Mononuclear cell (primary cell): ENCODE measurements around the gene LPP. TPM values are rescaled to one million over a fixed set of nuclear protein-coding genes. Genes with fewer than 3 reads are reported as not detected.

Experiments
- H3K27me3 ChIP-seq: 2 replicates; pipeline ENCODE4 v1.6.0; 2011; ENCODE audit warnings: low read length, control low read depth; ENCODE audit not compliant: insufficient read depth
- H3K4me1 ChIP-seq: 2 replicates; pipeline ENCODE4 v1.5.1; 2011; ENCODE audit warnings: mild to moderate bottlenecking, low read length, control low read depth; ENCODE audit not compliant: insufficient read depth
- H3K4me3 ChIP-seq: 2 replicates; pipeline ENCODE4 v1.5.1; 2011; ENCODE audit warnings: mild to moderate bottlenecking, low read length, moderate library complexity
- H3K9me3 ChIP-seq: 2 replicates; pipeline ENCODE4 v1.5.1; 2011; ENCODE audit warnings: low read depth, mild to moderate bottlenecking, control low read depth, low read length
- total RNA-seq: library from RNA; depleted of rRNA; stranded (reverse); fragments of >200 nt; gene quantifications from one replicate; pipeline ENCODE4 v1.2.3, GENCODE V29; 2012

Gene LPP
- total RNA-seq, 1 donor, result 32.5 TPM

- Histone ChIP-seq H3K4me1 (peaks cover 23% of the 10 kb centered on the region), H3K27me3 (no peaks in the 10 kb centered on the region), H3K9me3 (no peaks in the 10 kb centered on the region), H3K4me3 (no peak overlapping the region)
These were observed 777.6 kb downstream of the LPP start for GRCh38 chr3:188931531-188931930.

DNA sequence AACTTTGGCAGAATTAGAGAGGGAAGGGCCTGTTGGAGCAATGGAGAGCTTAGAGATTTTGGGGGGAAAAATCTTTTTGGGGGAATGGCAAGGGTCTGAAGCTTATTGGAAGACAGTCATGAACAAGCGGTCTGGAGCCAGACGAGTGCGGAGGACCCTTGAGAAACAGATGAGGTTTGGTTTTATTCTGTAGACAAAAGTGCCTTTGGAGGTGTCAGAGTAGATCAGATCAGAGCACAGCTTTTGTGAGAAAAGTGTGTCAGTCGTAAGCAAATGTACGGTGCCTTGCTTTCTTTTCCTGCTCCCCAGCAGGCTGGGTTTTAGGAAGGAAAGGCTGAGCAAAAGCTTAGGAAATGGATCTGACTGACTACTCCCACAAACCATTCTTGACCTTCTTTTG, 781.0 kb downstream of the LPP start:
- no peaks in the 10 kb centered on the region for H3K27me3 ChIP-seq
- peaks cover 36% of the 10 kb centered on the region for H3K4me1 ChIP-seq
- no peak overlapping the region for H3K4me3 ChIP-seq
- H3K9me3 ChIP-seq, result no peaks in the 10 kb centered on the region

- H3K4me1 ChIP-seq, result peaks cover 53% of the 10 kb centered on the region
- H3K27me3 ChIP-seq, result no peaks in the 10 kb centered on the region
- no peak overlapping the region for H3K4me3 ChIP-seq
- no peaks in the 10 kb centered on the region for H3K9me3 ChIP-seq
These were observed 782.7 kb downstream of the LPP start for GRCh38 chr3:188936597-188937107.

DNA sequence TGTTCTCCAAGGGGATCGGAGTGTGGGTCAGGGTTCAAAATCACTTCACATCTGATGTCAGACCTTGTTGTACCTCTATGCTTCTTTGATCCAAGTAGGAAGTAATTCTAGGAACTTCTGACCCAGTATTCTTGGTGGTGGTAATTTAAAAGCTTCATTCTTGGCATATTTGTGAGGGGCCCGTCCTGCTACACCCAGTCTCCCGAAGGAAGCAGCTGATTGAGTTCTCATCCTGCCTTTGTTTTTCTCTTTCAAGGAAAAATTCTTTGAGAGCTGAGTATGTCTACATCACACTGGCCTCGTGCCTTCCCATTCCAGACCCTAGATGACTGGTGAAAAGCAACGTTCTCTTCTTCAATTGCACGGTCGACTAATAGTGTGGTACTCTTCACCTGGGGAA, 783.4 kb downstream of the LPP start:
- Histone ChIP-seq H3K9me3 (no peaks in the 10 kb centered on the region), H3K27me3 (no peaks in the 10 kb centered on the region), H3K4me1 (peaks cover 60% of the 10 kb centered on the region), H3K4me3 (no peak overlapping the region)

DNA sequence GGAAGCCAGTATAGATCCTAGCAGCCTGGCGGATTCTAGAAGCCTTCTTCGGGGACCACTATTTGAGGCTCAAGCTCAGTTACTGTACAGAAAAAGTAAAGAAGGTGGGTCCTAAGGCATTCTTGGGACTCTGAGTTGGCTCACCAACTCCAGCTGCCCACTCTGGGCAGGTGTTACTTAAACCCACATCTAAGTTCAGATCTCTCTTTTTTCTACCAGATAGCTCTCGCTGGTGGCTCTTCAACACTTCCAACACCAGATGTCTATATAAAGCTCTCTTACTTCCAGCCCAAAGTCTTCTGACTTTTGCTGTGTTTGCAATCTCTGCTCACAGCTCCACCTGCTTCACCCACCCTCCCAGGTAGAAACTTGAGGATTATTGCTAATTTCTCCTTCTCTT, 785.0 kb downstream of the LPP start:
- Histone ChIP-seq H3K9me3 (no peaks in the 10 kb centered on the region), H3K27me3 (no peaks in the 10 kb centered on the region), H3K4me3 (no peak overlapping the region), H3K4me1 (peaks cover 64% of the 10 kb centered on the region)

DNA sequence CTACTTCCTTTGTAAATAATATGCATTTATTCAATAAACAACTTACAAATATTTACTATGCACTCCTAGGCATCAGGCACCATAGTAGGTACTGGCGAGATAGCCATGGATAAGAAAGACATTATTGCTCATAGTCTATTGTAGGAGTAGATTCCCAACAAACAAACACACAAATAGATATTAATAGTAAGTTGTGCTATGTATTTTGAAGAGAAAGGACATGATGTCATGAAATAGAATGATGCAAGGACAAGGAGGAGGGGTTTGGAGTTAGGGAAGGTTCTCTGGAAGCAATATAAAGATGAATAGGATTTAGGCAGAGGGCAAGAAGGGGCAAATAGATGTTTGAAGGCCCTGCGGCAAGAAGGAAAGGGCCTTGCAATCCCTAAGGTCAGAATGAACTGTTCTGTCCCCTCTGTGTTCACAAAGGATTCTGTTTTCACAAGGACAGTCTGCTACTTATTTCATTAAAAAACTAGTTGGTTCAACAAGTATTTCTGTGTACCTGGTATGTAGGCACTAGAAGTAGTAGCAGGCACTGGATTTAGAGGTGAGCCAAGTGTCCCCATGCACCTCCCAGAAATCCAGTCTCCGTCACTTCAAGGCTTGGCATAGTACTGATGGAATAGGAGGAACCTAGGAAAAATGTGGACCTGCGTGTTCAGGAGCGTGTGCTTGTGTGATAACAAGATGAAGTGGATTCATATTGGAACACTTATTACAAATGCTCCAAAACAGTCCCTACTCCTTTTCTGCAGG, 786.0 kb downstream of the LPP start:
- Histone ChIP-seq H3K27me3 (no peaks in the 10 kb centered on the region), H3K9me3 (no peaks in the 10 kb centered on the region), H3K4me3 (no peak overlapping the region), H3K4me1 (peaks cover 70% of the 10 kb centered on the region)
